Erythroblast (primary cell): Measurements from ENCODE around the gene WFIKKN2.
"Not testable (repeated sequence)": the region's sequence is repeated elsewhere in the genome, so short reads cannot be mapped to it uniquely, and the experiment has no call there.

ENCODE experiments used
- GATA1 ChIP-seq: IDR thresholded peaks from 2 replicates; pipeline ENCODE4 v1.6.1; 2011; ENCODE audit warnings: low read depth, mild to moderate bottlenecking, control low read depth, low read length, moderate library complexity
- POLR2A ChIP-seq: IDR thresholded peaks from 2 replicates; pipeline ENCODE4 v1.6.1; 2011; ENCODE audit warnings: mild to moderate bottlenecking, low read length

DNA sequence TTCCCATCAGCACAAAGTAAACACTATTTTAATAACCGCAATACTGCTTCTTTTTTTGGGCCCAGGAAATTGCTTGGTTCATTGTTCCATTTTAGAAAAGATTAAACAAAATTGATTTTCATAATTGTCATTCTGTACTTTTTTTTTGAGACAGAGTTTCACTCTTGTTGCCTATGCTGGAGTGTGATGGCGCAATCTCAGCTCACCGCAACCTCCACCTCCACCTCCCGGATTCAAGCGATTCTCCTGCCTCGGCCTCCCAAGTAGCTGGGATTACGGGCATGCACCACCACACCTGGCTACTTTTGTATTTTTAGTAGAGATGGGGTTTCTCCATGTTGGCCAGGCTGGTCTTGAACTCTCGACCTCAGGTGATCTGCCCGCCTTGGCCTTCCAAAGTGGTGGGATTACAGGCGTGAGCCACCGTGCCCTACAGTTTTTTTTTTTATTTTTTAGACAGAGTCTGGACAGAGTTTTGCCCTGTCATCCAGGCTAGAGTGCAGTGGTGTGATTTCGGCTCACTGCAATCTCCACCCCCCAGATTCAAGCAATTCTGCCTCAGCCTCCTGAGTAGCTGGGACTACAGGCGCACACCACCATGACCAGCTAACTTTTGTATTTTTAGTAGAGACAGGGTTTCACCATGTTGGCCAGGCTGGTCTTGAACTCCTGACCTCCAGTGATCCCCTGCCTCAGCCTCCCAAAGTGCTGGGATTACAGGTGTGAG lies 30.5 kb upstream of the WFIKKN2 start:
- TF ChIP-seq POLR2A, GATA1: not testable (repeated sequence)
